ENCODE measurements around the gene ZNF605.

Gene ZNF605

DNA sequence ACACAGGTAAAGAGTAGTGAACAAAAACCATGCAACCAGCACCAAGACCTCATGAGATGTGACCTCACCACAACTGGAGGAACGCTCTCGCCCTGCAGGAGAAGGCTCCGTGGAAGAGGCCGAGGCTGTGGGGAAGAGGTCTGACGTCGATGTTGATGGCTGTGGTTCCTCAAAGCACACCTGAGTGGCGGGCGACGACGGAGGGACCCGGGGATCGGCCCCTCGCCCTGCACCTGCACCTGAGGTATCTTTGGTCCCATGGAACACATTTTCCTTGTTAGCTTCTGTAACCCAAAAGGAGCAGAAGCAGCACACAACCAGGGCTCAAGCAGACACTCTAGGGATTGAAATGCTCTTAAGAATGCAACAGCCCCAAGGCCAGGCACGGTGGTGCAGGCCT lies 86.6 kb downstream of the ZNF605 start:
- CTCF ChIA-PET, result no interaction called here
- Mint-ChIP-seq H3K36me3 (peaks cover 60% of the 10 kb centered on the region), H3K4me1 (peaks cover 48% of the 10 kb centered on the region), H3K27ac (no peak overlapping the region), H3K9me3 (no peaks in the 10 kb centered on the region), H3K27me3 (no peaks in the 10 kb centered on the region), H3K4me3 (no peak overlapping the region)
- no peak for DNase-seq
